Activated naive CD4-positive, alpha-beta T cell treated with anti-CD3 and anti-CD28 coated beads, Interleukin-2, amount 50 U/mL, for 16 hours (primary cell): ENCODE measurements around the gene GBX1.

Experiments
- DNase-seq: peaks from one replicate; pipeline ENCODE4 v3.0.0-alpha.2; 2020

Gene GBX1

GRCh38 chr7:151172273-151173141, 5.0 kb upstream of the GBX1 start:
- DNase-seq = peak; percentile 74

GRCh38 chr7:151168787-151169162, 1.3 kb upstream of the GBX1 start:
- no peak for DNase-seq

- DNase-seq = peak; percentile 69
Measured at GRCh38 chr7:151168003-151168786, 701 bp upstream of the GBX1 start.

- DNase-seq = no peak
Measured at GRCh38 chr7:151166629-151167196, 781 bp downstream of the GBX1 start.

- DNase-seq = no peak
Measured at GRCh38 chr7:151161757-151162156, 5.7 kb downstream of the GBX1 start.

GRCh38 chr7:151157645-151158329, 9.7 kb downstream of the GBX1 start:
- DNase-seq = no peak

GRCh38 chr7:151152643-151153513, 14.6 kb downstream of the GBX1 start:
- DNase-seq = no peak

- no peak for DNase-seq
Measured at GRCh38 chr7:151150388-151150787, 17.1 kb downstream of the GBX1 start.

- DNase-seq = no peak
Measured at GRCh38 chr7:151148319-151149259, 18.9 kb downstream of the GBX1 start.

GRCh38 chr7:151146761-151147160, 20.7 kb downstream of the GBX1 start:
- no peak for DNase-seq

GRCh38 chr7:151144387-151144786, 23.1 kb downstream of the GBX1 start:
- no peak for DNase-seq

GRCh38 chr7:151143261-151144015, 24.1 kb downstream of the GBX1 start:
- no peak for DNase-seq

- DNase-seq = no peak
Measured at GRCh38 chr7:151142686-151143040, 24.8 kb downstream of the GBX1 start.

- no peak for DNase-seq
Measured at GRCh38 chr7:151141855-151142685, 25.4 kb downstream of the GBX1 start.

- DNase-seq = no peak
Measured at GRCh38 chr7:151141311-151141854, 26.1 kb downstream of the GBX1 start.

GRCh38 chr7:151140826-151141225, 26.7 kb downstream of the GBX1 start:
- DNase-seq = no peak

GRCh38 chr7:151139791-151140190, 27.7 kb downstream of the GBX1 start:
- DNase-seq = no peak

- no peak for DNase-seq
Measured at GRCh38 chr7:151139071-151139790, 28.3 kb downstream of the GBX1 start.
